SK-N-SH (cell line): ENCODE results near the gene ZNF117. TPM values are rescaled to one million over a fixed set of nuclear protein-coding genes. Genes with fewer than 3 reads are reported as not detected.
"Not testable (repeated sequence)": the region's sequence is repeated elsewhere in the genome, so short reads cannot be mapped to it uniquely, and the experiment has no call there.

Experiments
- CTCF ChIA-PET: fragments of 300-600, 350-600 bp; formaldehyde crosslinking; extraction: SDS; loops from one replicate; lab custom pipeline; 2021; lab: Yijun Ruan, JAX
- POLR2A ChIA-PET: fragments of 350-600 bp; sonication (Branson Sonifier 250); formaldehyde crosslinking; extraction: SDS; loops from one replicate; lab custom pipeline; 2020; ENCODE audit warnings: antibody characterized with exemption, inconsistent platforms; lab: Yijun Ruan, JAX
- DNase-seq: peaks from one replicate; pipeline ENCODE4 v3.0.0; 2012
- H2AFZ ChIP-seq: fragments of 200-600 bp; sonication (generic); 2 replicates; pipeline ENCODE4 v1.8.1; 2016; ENCODE audit warnings: antibody characterized with exemption, mild to moderate bottlenecking, low read depth
- H3F3A ChIP-seq: fragments of 200-600 bp; sonication (generic); replicated peaks from 2 replicates; pipeline ENCODE3; 2016; ENCODE audit warnings: antibody characterized with exemption, mild to moderate bottlenecking; ENCODE audit not compliant: insufficient read depth
- H3K27ac ChIP-seq, 2 experiments: fragments of 200-500 bp in 1 of 2; fragments of 200-600 bp in 1 of 2; sonication (Bioruptor generic) in 1 of 2; sonication (generic), shearing (Covaris generic) in 1 of 2; 2 replicates each; pipeline versions ENCODE4 v1.5.1 to v1.6.1; 2014 to 2016; ENCODE audit warnings: low read depth in 2 of 2, inconsistent platforms in 1 of 2, low read length in 1 of 2, mild to moderate bottlenecking in 1 of 2, mixed read lengths in 1 of 2
- H3K27me3 ChIP-seq: fragments of 200-600 bp; sonication (generic), shearing (Covaris generic); 2 replicates; pipeline ENCODE4 v1.6.1; 2016; ENCODE audit warnings: mixed run types; ENCODE audit not compliant: insufficient read depth
- H3K36me3 ChIP-seq, 2 experiments: fragments of 200-500 bp in 1 of 2; fragments of 200-600 bp in 1 of 2; sonication (Bioruptor generic) in 1 of 2; sonication (generic) in 1 of 2; replicated peaks in 1 of 2; 2 replicates each; pipeline versions ENCODE3 to v1.5.1; 2014 to 2016; ENCODE audit warnings: low read length in 1 of 2, mild to moderate bottlenecking in 1 of 2; ENCODE audit not compliant: insufficient read depth in 2 of 2, control insufficient read depth in 1 of 2
- H3K4me1 ChIP-seq, 2 experiments: fragments of 200-500 bp in 1 of 2; fragments of 200-600 bp in 1 of 2; sonication (Bioruptor generic) in 1 of 2; sonication (generic), shearing (Covaris generic) in 1 of 2; 2 replicates each; pipeline versions ENCODE4 v1.5.1 to v1.6.1; 2014 to 2016; ENCODE audit warnings: low read depth in 1 of 2, low read length in 1 of 2, mixed run types in 1 of 2; ENCODE audit not compliant: insufficient read depth in 2 of 2, control insufficient read depth in 1 of 2
- H3K4me2 ChIP-seq: fragments of 200-600 bp; sonication (generic), shearing (Covaris generic); 2 replicates; pipeline ENCODE4 v1.6.1; 2017; ENCODE audit warnings: mixed run types
- H3K4me3 ChIP-seq, 2 experiments: fragments of 200-500 bp in 1 of 2; fragments of 200-600 bp in 1 of 2; sonication (Bioruptor generic) in 1 of 2; sonication (generic), shearing (Covaris generic) in 1 of 2; 2 replicates each; pipeline versions ENCODE4 v1.5.1 to v1.8.1; 2014 to 2016; ENCODE audit warnings: low read depth in 2 of 2, inconsistent platforms in 1 of 2, low read length in 1 of 2, mild to moderate bottlenecking in 1 of 2, mixed read lengths in 1 of 2, moderate library complexity in 1 of 2
- H3K79me2 ChIP-seq: fragments of 200-600 bp; sonication (generic); 2 replicates; pipeline ENCODE4 v1.8.1; 2017; ENCODE audit warnings: mild to moderate bottlenecking; ENCODE audit not compliant: insufficient read depth
- H3K9ac ChIP-seq: fragments of 200-600 bp; sonication (generic); 2 replicates; pipeline ENCODE4 v1.6.1; 2017; ENCODE audit warnings: mixed run types
- H3K9me2 ChIP-seq: fragments of 200-600 bp; sonication (generic); 2 replicates; pipeline ENCODE4 v1.6.1; 2017; ENCODE audit warnings: mixed run types
- H3K9me3 ChIP-seq: fragments of 200-600 bp; sonication (generic); 2 replicates; pipeline ENCODE4 v1.6.1; 2017; ENCODE audit warnings: mixed run types, mild to moderate bottlenecking, moderate library complexity
- H4K20me1 ChIP-seq: fragments of 200-600 bp; sonication (generic); 2 replicates; pipeline ENCODE4 v1.6.1; 2017; ENCODE audit warnings: mild to moderate bottlenecking, mixed run types; ENCODE audit not compliant: insufficient read depth
- CHD2 ChIP-seq: fragments of 150-350 bp; IDR thresholded peaks from 2 replicates; pipeline ENCODE4 v1.6.1; 2018; ENCODE audit warnings: low read length; ENCODE audit not compliant: partially characterized antibody
- CTCF ChIP-seq: fragments of 200-600 bp; sonication (generic); IDR thresholded peaks from 2 replicates; pipeline ENCODE4 v1.6.1; 2017; ENCODE audit warnings: antibody characterized with exemption, mild to moderate bottlenecking, moderate library complexity
- EZH2phosphoT487 ChIP-seq: fragments of 200-600 bp; sonication (generic); IDR thresholded peaks from 2 replicates; pipeline ENCODE4 v1.6.1; 2017; ENCODE audit warnings: low read depth, mixed run types, mild to moderate bottlenecking, antibody characterized with exemption, moderate library complexity, borderline replicate concordance
- FOSL2 ChIP-seq: IDR thresholded peaks from 2 replicates; pipeline ENCODE4 v1.4.0; 2012; ENCODE audit warnings: low read depth, mild to moderate bottlenecking, moderate library complexity, borderline replicate concordance
- FOXJ3 ChIP-seq: sonication (generic); formaldehyde crosslinking; IDR thresholded peaks from 2 replicates; pipeline ENCODE4 v1.5.1; 2020; ENCODE audit warnings: mild to moderate bottlenecking, missing genetic modification reagents
- FOXM1 ChIP-seq: IDR thresholded peaks from 2 replicates; pipeline ENCODE4 v1.4.0; 2012; ENCODE audit warnings: low read depth, mild to moderate bottlenecking
- JUND ChIP-seq: IDR thresholded peaks from 2 replicates; pipeline ENCODE4 v1.4.0; 2012
- NRF1 ChIP-seq: IDR thresholded peaks from 2 replicates; pipeline ENCODE4 v1.6.1; 2012; ENCODE audit warnings: low read depth, mild to moderate bottlenecking, low read length
- RFX5 ChIP-seq: IDR thresholded peaks from 2 replicates; pipeline ENCODE4 v1.6.1; 2012; ENCODE audit warnings: mild to moderate bottlenecking, improper control_type of control experiment, low read length
- SMC3 ChIP-seq: IDR thresholded peaks from 2 replicates; pipeline ENCODE4 v1.6.1; 2012; ENCODE audit warnings: low read depth, low read length, improper control_type of control experiment
- TAF1 ChIP-seq: IDR thresholded peaks from 2 replicates; pipeline ENCODE4 v1.6.1; 2012; ENCODE audit warnings: low read depth, mild to moderate bottlenecking, low read length, moderate library complexity, borderline replicate concordance
- TCF12 ChIP-seq: IDR thresholded peaks from 2 replicates; pipeline ENCODE4 v1.4.0; 2012
- USF2 ChIP-seq: fragments of 150-350 bp; IDR thresholded peaks from 2 replicates; pipeline ENCODE4 v1.6.1; 2017; ENCODE audit warnings: antibody characterized with exemption, low read length, low read depth, borderline replicate concordance
- YY1 ChIP-seq: IDR thresholded peaks from 2 replicates; pipeline ENCODE4 v1.4.0; 2012; ENCODE audit warnings: low read depth, mild to moderate bottlenecking
- WGBS: methylation state at CpG from one replicate; pipeline ENCODE4 v1.1.6; 2017; ENCODE audit warnings: low lambda C conversion rate; 5-methylcytosine and 5-hydroxymethylcytosine counted together
- polyA plus RNA-seq, 3 experiments: library from polyadenylated mRNA; depleted of rRNA; stranded (reverse); fragments of >200 nt; gene quantifications; 2 replicates each; pipeline ENCODE4 v1.2.3, GENCODE V29; 2012

Gene ZNF117
- polyA plus RNA-seq, 1 of the 3 experiments (the other 2 are of a cell fraction) = 3.8 TPM

DNA sequence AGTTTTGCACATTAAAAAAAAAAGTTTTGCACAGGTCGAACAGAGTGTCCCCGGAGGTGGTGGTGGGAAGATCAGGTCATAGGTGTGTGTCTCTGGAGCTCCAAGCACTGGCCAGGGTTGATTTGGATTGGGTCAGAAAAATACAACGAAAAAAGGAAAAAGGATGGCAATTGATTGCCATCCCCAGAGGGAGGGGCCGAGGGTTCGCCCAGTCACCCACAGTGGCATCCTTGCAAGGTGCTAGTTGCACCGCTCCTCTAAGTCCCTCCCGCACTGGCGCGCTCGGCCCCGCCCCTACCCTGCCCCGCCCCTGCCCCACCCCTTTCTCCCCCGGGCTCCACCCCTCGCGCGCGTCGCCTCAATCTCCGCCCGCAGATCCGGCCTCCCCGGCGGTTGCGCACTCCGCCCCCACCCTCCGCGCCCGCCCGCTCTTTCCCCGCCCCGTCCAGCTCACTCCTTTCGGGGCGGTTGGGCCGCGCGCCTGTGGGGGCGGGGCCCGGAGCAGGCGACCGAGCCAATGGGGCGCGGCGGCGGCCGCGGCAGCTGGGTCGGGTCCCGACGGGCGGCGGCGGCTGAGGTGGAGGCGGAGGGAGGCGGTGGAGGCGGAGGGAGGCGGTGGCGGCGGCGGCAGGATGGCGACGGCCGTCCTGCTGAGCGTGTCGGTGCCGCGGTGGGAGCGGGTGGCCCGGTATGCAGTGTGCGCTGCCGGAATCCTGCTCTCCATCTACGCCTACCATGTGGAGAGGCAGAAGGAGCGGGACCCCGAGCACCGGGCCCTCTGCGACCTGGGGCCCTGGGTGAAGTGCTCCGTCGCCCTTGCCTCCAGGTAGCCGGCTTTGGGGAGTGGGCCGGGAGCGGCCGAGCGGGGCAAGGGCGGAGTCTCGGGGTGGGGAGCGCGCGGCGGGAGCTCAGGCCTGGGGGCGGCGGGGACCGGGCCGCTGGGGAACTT lies 47.2 kb upstream of the ZNF117 start (continued):
- TF ChIP-seq CTCF (peak; percentile 35; the same call in 1 of the 2 replicates), TAF1 (peak; percentile 80; the same call in 1 of the 2 replicates), FOXJ3 (CRISPR knock-in tag) (no peak), SMC3 (no peak), RFX5 (no peak), TCF12 (no peak), FOSL2 (no peak), JUND (no peak), USF2 (no peak), EZH2phosphoT487 (no peak), FOXM1 (no peak), CHD2 (peak; percentile 1), NRF1 (peak; percentile 44), YY1 (peak; percentile 89)

DNA sequence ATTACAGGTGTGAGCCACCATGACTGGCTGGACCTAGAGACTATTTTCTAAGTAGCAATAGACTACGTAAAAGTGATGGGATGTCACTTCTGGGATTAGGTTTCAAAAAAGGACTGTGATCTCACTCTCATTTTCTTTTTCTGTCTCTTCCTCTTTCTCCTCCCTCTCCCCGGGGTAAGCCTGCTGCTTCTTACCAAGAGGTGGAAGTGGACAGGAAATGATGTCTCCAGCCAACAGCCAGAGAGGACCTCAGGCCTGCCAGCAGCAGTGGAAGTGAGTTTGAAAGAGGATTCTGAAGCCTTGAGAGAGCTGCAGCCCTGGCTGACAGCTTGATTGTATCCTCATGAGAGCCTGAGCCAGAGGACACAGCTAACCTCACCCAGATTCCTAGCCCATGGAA lies 45.7 kb upstream of the ZNF117 start:
- H3K9me2 ChIP-seq, H3K4me2 ChIP-seq, H3K27ac ChIP-seq, H3K4me1 ChIP-seq, H3K9me3 ChIP-seq, CTCF ChIA-PET, H3F3A ChIP-seq, H3K9ac ChIP-seq, H3K27me3 ChIP-seq, H3K36me3 ChIP-seq, H3K4me3 ChIP-seq, DNase-seq, H2AFZ ChIP-seq, POLR2A ChIA-PET: not testable (repeated sequence)
- H4K20me1 ChIP-seq = peaks cover 10% of the 10 kb centered on the region; the same call in 1 of the 2 replicates
- peaks cover 25% of the 10 kb centered on the region for H3K79me2 ChIP-seq
- 62% methylated on average over 2 of the region's 2 CpGs for WGBS

- H3K9me2 ChIP-seq, H3K36me3 ChIP-seq, H3K9ac ChIP-seq, H3K4me3 ChIP-seq, H3K4me1 ChIP-seq, H3F3A ChIP-seq, POLR2A ChIA-PET, H3K27ac ChIP-seq, H3K27me3 ChIP-seq, H3K9me3 ChIP-seq, DNase-seq, H3K4me2 ChIP-seq, CTCF ChIA-PET, H2AFZ ChIP-seq: not testable (repeated sequence)
- Histone ChIP-seq H4K20me1 (peaks cover 10% of the 10 kb centered on the region; the same call in 1 of the 2 replicates), H3K79me2 (peaks cover 17% of the 10 kb centered on the region)
Observed at GRCh38 chr7:65035469-65035868, 44.6 kb upstream of the ZNF117 start.

DNA sequence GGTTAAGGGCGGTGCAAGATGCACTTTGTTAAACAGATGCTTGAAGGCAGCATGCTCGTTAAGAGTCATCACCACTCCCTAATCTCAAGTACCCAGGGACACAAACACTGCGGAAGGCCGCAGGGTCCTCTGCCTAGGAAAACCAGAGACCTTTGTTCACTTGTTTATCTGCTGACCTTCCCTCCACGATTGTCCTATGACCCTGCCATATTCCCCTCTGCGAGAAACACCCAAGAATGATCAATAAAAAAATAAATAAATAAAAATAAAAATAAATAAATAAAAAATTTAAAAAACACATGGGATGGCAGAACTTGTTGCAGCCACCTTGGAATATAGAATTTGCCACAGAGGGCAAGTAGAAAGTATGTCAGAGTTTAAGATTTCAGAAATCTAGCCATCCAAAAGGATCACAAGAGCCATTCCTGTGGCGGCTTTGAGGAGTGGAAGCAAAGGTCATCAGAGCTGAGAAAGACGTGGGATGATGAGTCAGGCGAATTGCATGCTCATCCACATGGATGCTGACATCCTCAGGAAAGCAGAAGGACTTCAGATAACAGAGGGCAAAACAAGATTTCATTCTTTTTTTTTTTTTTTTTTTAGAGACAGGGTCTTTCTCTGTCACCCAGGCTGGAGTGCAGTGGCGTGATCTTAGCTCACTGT lies 43.4 kb upstream of the ZNF117 start:
- H3K4me2 ChIP-seq, H2AFZ ChIP-seq, H3K27ac ChIP-seq, POLR2A ChIA-PET, H3F3A ChIP-seq, CTCF ChIA-PET, H3K4me1 ChIP-seq, H4K20me1 ChIP-seq, H3K9me3 ChIP-seq, H3K4me3 ChIP-seq, H3K9me2 ChIP-seq, H3K27me3 ChIP-seq, H3K9ac ChIP-seq, H3K36me3 ChIP-seq, DNase-seq, H3K79me2 ChIP-seq: not testable (repeated sequence)
- WGBS = 49% methylated on average over 10 of the region's 10 CpGs
